Activated gamma-delta T cell treated with anti-CD3 and anti-CD28 coated beads, Interleukin-2, amount 50 U/mL, for 16 hours (primary cell): Measurements from ENCODE around the gene NAT8L.

Experiments used
- DNase-seq: peaks from one replicate; pipeline ENCODE4 v3.0.0-alpha.2; 2020; ENCODE audit warnings: low read depth

The NAT8L gene

GRCh38 chr4:2045518-2045951, 13.6 kb upstream of the NAT8L start:
- DNase-seq = no peak

DNA sequence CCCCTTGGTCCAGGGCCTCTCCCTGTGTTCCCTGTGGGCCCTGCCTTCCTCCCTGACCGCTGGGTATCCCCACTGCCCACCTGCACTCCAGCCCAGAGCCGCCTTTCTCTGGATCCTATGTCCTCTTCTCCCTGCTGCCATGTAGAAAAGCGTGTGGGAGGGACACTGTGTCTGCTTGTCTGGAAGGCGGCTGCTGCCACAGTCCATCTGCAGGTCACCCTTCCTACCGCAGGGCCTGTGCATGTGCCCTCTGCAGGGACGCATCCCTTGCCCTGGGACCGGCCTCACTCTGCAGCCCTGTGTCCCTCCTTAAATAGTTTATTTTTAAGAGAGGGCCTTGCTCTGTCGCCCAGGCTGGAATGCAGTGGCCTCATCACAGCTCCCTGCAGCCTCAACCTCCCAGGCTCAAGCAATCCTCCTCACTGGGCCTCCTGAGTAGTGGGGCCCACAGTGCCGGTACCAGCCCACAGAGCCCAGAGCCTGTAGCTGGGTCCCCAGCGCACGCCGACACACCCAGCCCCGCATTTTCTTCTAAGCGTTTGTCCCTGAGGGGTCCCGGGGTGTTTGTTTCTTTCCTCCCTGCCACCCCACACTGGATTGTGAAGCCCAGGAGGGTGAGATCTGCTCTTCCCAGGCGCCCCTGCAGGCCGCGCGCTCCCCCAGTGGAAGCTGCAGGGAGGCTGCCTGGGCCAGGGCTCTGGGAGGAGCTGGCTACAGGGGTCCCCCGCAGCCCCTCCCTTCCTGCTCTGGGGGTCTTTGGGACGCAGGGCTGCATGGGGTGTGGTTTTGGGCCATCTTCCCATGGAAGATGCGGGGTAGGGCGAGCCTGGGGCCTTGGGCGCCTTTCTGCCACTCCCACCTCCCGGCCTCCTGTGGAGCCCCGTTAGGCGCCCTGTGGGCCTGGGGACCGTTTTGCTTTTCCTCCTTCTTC, 12.8 kb upstream of the NAT8L start:
- no peak for DNase-seq

- no peak for DNase-seq
Observed at GRCh38 chr4:2047031-2047660, 12.0 kb upstream of the NAT8L start.

- no peak for DNase-seq
Observed at GRCh38 chr4:2047781-2048581, 11.1 kb upstream of the NAT8L start.

DNA sequence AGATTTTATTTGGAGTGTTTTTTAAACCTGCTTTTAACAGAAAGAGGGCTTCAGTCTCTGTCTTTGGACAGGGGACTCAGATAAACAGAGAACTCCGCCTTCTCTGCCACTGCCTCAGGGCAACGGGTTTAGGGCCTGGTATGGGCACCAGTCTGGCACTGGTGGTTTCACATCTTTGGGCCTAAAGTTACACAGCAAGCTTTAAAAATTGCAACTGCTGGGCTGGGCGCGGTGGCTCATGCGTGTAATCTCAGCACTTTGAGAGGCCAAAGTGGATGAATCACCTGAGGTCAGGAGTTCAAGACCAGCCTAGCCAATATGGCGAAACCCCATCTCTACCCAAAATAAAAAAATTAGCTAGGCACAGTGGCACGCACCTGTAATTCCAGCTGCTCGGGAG, 10.3 kb upstream of the NAT8L start:
- DNase-seq = no peak

- no peak for DNase-seq
Observed at GRCh38 chr4:2049381-2049780, 9.7 kb upstream of the NAT8L start.

DNA sequence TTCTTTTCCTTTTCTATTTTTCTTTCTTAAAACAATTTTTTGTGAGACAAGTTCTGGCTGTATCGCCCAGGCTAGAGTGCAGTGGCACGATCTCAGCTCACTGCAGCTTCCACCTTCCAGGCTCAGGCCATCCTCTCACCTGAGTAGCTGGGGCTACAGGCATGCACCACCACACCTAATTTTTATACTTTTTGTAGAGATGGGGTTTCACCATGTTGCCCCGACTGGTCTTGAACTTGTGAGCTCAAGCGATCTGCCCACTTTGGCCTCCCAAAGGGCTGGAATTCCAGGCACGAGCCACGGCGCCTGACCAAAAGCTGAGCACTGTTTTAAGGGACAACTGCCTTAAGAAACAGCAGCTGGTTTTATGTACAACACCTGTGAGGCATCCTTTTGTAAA, 9.3 kb upstream of the NAT8L start:
- DNase-seq = no peak

- no peak for DNase-seq
Observed at GRCh38 chr4:2051086-2051485, 8.0 kb upstream of the NAT8L start.

GRCh38 chr4:2054217-2054616, 4.9 kb upstream of the NAT8L start:
- DNase-seq = no peak

GRCh38 chr4:2057382-2058065, 1.6 kb upstream of the NAT8L start:
- DNase-seq = no peak

DNA sequence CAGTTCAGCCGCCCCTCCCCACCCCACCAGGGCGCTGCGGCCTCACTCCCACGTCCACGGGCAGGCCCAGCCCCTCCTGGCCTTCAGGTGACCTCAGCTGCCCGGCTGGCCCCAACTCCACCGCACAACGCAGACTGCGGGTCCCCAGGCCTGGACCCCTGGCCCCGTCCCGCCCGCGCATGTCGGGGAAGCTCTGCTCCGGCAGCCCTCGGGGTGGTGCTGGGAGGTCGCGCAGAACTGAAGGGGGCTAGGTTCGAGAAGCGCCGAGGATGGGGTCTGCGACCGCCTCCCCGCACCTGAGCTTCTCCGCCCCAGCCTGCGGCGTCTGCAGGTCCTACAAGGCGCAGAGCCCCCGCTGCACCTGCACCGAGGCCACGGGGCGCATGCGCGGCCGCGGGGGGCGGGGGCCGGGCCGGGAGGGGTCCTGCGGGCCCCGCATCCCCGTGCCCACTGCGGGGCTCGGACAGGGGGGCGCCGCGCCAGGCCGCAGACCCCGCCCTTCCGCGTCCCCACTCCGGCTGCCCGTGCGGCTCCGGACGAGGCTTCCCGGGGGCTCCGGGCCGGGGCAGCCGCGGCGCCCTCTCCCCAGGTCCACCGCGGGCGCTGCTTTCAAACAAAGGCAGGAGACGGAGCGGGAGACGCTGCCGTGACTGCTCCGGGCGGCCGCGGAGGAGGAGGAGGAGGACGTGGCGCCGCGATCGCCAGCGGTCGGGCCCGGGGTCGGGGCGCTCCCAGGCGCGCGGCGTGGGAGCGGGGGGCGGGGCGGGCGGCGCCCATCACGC, 672 bp upstream of the NAT8L start:
- no peak for DNase-seq

GRCh38 chr4:2059726-2060602, 837 bp downstream of the NAT8L start:
- no peak for DNase-seq

DNA sequence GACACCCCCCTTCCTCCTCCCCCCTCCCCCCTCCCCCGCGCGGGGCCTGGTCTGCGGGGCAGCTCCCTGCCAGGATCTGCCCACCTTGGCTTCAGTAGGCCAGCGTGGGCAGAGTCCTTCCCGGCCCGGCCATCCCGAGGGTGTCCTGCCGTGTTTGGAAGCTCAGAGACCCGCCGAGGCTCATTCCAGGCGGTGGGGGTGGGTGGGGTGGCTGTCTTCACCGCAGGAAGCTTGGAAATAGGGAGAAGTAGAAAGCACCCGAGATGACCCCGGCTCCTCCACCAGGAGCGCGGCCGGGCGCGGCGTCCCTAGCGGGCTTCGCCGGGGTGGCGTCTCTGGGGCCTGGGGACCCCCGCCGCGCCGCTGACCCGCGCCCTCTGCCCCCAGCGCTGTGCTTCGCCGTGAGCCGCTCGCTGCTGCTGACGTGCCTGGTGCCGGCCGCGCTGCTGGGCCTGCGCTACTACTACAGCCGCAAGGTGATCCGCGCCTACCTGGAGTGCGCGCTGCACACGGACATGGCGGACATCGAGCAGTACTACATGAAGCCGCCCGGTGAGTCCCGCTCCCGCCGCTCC, 1.6 kb downstream of the NAT8L start:
- DNase-seq = no peak

- no peak for DNase-seq
Observed at GRCh38 chr4:2061186-2062131, 2.3 kb downstream of the NAT8L start.

DNA sequence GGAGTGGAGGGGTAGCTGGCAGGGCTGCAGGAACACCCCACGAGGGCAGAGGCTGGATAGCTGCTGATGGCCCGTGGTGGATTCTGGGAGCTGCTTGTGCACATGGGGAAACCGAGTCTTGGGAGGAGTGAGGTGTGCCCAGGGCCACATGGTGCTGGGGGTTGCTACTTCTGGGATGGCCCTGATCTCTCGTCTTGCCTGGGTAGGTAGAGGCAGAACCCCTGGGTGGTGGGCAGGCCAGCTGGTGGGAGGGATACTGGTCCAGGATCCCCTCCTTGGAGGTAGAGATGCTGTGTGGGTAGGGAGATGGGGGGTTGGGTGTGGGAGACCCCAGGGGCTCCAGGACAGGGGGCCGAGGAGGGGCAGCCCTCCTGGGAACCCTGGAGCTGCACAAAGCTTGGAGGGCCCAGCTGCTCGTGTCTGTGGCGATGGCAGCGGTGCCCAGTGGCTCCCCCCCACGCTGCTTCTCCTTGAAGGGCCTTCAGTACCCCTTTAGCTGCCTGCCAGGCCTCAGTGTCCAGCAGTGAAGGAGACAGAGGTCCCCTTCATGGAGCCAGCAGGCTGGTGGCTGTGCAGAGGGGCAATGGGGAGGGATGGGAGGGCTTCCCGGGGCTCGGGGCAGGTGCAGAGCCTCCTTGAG, 3.2 kb downstream of the NAT8L start:
- DNase-seq = no peak

GRCh38 chr4:2062808-2063524, 3.8 kb downstream of the NAT8L start:
- DNase-seq = no peak

GRCh38 chr4:2063557-2064275, 4.6 kb downstream of the NAT8L start:
- DNase-seq = no peak
